ENCODE measurements around the gene SNX32. TPM values are rescaled to one million over a fixed set of nuclear protein-coding genes. Genes with fewer than 3 reads are reported as not detected.
"Not testable (repeated sequence)": the region's sequence is repeated elsewhere in the genome, so short reads cannot be mapped to it uniquely, and the experiment has no call there.

SNX32 gene
- total and polyA plus RNA-seq, 2 donors (not counting 3 experiments of a cell fraction or from before 2014, with no cell fraction given) = 0.19 TPM; not detected in 1

DNA sequence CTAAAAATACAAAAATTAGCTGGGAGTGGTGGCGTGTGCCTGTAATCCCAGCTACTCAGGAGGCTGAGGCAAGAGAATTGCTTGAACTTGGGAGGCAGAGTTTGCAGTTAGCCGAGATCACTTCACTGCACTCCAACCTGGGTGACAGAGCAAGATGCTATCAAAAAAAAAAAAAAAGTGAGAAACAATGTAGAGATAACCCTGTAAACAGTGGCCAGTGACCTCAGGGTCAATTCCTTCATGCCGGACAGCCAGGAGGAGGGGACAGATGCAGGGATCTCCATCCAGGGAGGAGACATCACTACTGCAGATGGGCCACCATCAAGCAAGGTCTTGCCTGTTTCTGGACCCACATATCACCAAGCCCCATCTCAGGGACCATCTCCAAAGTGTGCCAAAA is 14.0 kb downstream of the SNX32 start:
- ChIA-PET POLR2A (no interaction called here), CTCF (interaction anchor here (1.3 to 2.8 kb wide), 2 partner anchors 10 to 15 kb away, joined by 6 read pairs; no protein-coding TSS in a partner anchor)
- Histone ChIP-seq H3K9me1 (replicated peaks; ENCODE audit: control insufficient read depth, extremely low read depth, insufficient read depth, low read length) (no peaks in the 10 kb centered on the region), H3K4me1 (ENCODE audit: control insufficient read depth, extremely low read depth, insufficient read depth, low read length) (no peaks in the 10 kb centered on the region), H3K9me3 (replicated peaks; ENCODE audit: control insufficient read depth, insufficient read depth, low read length) (no peaks in the 10 kb centered on the region), H3K79me2 (ENCODE audit: control insufficient read depth, insufficient read depth, low read length) (no peaks in the 10 kb centered on the region), H4K20me1 (replicated peaks; ENCODE audit: control insufficient read depth, extremely low read depth, insufficient read depth, low read length) (no peaks in the 10 kb centered on the region), H3K4me3 (replicated peaks in 1 of 3; ENCODE audit: insufficient read depth in 1 of 3, low read depth in 1 of 3, low read length in 3 of 3) (no peak overlapping the region), H3K9ac (replicated peaks; ENCODE audit: extremely low read depth, insufficient read depth, low read length) (no peak overlapping the region), H2AFZ (ENCODE audit: low read depth, low read length) (no peak overlapping the region), H3K27ac (ENCODE audit: insufficient read depth, low read depth, low read length) (no peak overlapping the region), H3K36me3 (ENCODE audit: control insufficient read depth in 2 of 2, extremely low read depth in 1 of 2, insufficient read depth in 2 of 2, low read length in 2 of 2) (peaks cover 0 to 11% of the 10 kb centered on the region in 2 experiments), H3K4me2 (ENCODE audit: insufficient read depth, low read length) (no peak overlapping the region), H3K27me3 (ENCODE audit: control insufficient read depth in 2 of 2, insufficient read depth in 2 of 2, low read length in 2 of 2) (no peaks in the 10 kb centered on the region)
- FAIRE-seq (no peak), DNase-seq (ENCODE audit: low read depth, low spot score) (no peak)
- BruUV-seq (replicated peaks) = no TSS peak
- dilution Hi-C loops (cut with MboI; ENCODE audit: extremely low pct_ligation_motif_present, low sequenced_read_pairs) = no loop called here
- intact Hi-C loops (cut with micrococcal nuclease) = no loop called here
- no peak for TF ChIP-seq GATA2 (IDR thresholded peaks at IDR 0.05; ENCODE audit: insufficient read depth, insufficient read length, low read depth, low read length)
- TF ChIP-seq CTCF (IDR thresholded peaks at IDR 0.05; ENCODE audit: extremely low read depth in 1 of 2, insufficient read depth in 1 of 2, low read depth in 1 of 2, low read length in 2 of 2) = no peak
- TF ChIP-seq JUN (IDR thresholded peaks at IDR 0.05; ENCODE audit: borderline replicate concordance, insufficient read depth, insufficient read length, low read depth) = no peak
- TF ChIP-seq FOS (IDR thresholded peaks at IDR 0.05; ENCODE audit: borderline replicate concordance, insufficient read depth, low read length) = no peak
- no peak for TF ChIP-seq POLR2A (IDR thresholded peaks at IDR 0.05; ENCODE audit: low read depth, low read length)
- TF ChIP-seq, protein P1, sequence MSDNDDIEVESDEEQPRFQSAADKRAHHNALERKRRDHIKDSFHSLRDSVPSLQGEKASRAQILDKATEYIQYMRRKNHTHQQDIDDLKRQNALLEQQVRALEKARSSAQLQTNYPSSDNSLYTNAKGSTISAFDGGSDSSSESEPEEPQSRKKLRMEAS (IDR thresholded peaks at IDR 0.05; ENCODE audit: insufficient read depth, insufficient read length) = no peak
- TF ChIP-seq EZH2 (IDR thresholded peaks at IDR 0.05; ENCODE audit: borderline replicate concordance, low read depth, low read length, severe bottlenecking) = no peak
- no peak for TF ChIP-seq MYC (IDR thresholded peaks at IDR 0.05; ENCODE audit: low read depth, low read length)
- TF ChIP-seq POLR2AphosphoS5 (IDR thresholded peaks at IDR 0.05; ENCODE audit: insufficient read depth, low read depth, low read length) = no peak

DNA sequence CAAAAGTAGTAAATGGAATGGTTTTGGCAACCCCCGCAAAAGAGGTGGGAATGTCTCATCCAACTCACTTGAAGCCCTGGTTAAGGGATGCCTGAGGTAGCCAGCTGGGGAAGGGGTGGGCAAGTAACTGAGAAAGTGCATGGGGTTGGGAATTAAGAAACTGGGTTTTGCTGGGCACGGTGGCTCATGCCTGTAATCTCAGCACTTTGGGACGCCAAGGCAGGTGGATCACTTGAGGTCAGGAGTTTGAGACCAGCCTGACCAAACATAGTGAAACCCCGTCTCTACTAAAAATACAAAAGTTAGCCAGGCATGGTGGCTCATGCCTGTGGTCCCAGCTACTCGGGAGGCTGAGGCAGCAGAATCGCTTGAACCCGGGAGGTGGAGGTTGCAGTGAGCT is 14.9 kb downstream of the SNX32 start:
- H3K9ac ChIP-seq (replicated peaks; ENCODE audit: extremely low read depth, insufficient read depth, low read length); dilution Hi-C loops (cut with MboI; ENCODE audit: extremely low pct_ligation_motif_present, low sequenced_read_pairs); H3K9me1 ChIP-seq (replicated peaks; ENCODE audit: control insufficient read depth, extremely low read depth, insufficient read depth, low read length); H3K4me3 ChIP-seq (replicated peaks in 1 of 3; ENCODE audit: insufficient read depth in 1 of 3, low read depth in 1 of 3, low read length in 3 of 3); DNase-seq (ENCODE audit: low read depth, low spot score); H2AFZ ChIP-seq (ENCODE audit: low read depth, low read length); H3K27ac ChIP-seq (ENCODE audit: insufficient read depth, low read depth, low read length); H3K4me1 ChIP-seq (ENCODE audit: control insufficient read depth, extremely low read depth, insufficient read depth, low read length); H3K9me3 ChIP-seq (replicated peaks; ENCODE audit: control insufficient read depth, insufficient read depth, low read length); H4K20me1 ChIP-seq (replicated peaks; ENCODE audit: control insufficient read depth, extremely low read depth, insufficient read depth, low read length); H3K79me2 ChIP-seq (ENCODE audit: control insufficient read depth, insufficient read depth, low read length); intact Hi-C loops (cut with micrococcal nuclease); H3K27me3 ChIP-seq (ENCODE audit: control insufficient read depth in 2 of 2, insufficient read depth in 2 of 2, low read length in 2 of 2); FAIRE-seq; H3K4me2 ChIP-seq (ENCODE audit: insufficient read depth, low read length): not testable (repeated sequence)
- BruUV-seq (replicated peaks) = TSS peak; percentile 0
- CTCF ChIA-PET = interaction anchor here (1.6 to 3.4 kb wide), 3 partner anchors 11 to 68 kb away, joined by 6 to 16 read pairs (median 7); partner anchors contain the start of genes AP5B1 and MUS81
- peaks cover 8 to 20% of the 10 kb centered on the region in 2 experiments for H3K36me3 ChIP-seq (ENCODE audit: control insufficient read depth in 2 of 2, extremely low read depth in 1 of 2, insufficient read depth in 2 of 2, low read length in 2 of 2)
- POLR2A ChIA-PET = interaction anchor here (0.5 to 1.1 kb wide), 3 partner anchors 10 to 45 kb away, joined by 3 read pairs; partner anchors contain the start of gene CFL1

Data from endothelial cell of umbilical vein (primary cell).